Mesothelial cell of epicardium (in vitro differentiated cells): ENCODE measurements around the gene HOXD9. TPM values are rescaled to one million over a fixed set of nuclear protein-coding genes. Genes with fewer than 3 reads are reported as not detected.

ENCODE experiments used
- DNase-seq, 2 experiments: peaks; one replicate each; pipeline ENCODE4 v3.0.0; 2021; ENCODE audit warnings: low spot score in 2 of 2; ENCODE audit not compliant: unreplicated experiment in 2 of 2
- H3K27ac Mint-ChIP-seq: 2 replicates; pipeline ENCODE4 v1.8.0; 2021; ENCODE audit warnings: mixed read lengths
- H3K27me3 Mint-ChIP-seq: 2 replicates; pipeline ENCODE4 v1.8.0; 2021; ENCODE audit warnings: low read depth, mixed read lengths
- H3K36me3 Mint-ChIP-seq: 2 replicates; pipeline ENCODE4 v1.8.0; 2021; ENCODE audit warnings: mixed read lengths
- H3K4me1 Mint-ChIP-seq: 2 replicates; pipeline ENCODE4 v1.8.0; 2021; ENCODE audit warnings: mixed read lengths
- H3K4me3 Mint-ChIP-seq: 2 replicates; pipeline ENCODE4 v1.8.0; 2021; ENCODE audit warnings: mild to moderate bottlenecking, moderate library complexity, mixed read lengths
- H3K9me3 Mint-ChIP-seq: 2 replicates; pipeline ENCODE4 v1.8.0; 2021; ENCODE audit warnings: mixed read lengths
- total RNA-seq: library from RNA; stranded (reverse); gene quantifications from 3 replicates; pipeline ENCODE4 v1.2.1, GENCODE V29; 2021
- TF ChIP-seq, protein P1 (sequence below): fragments of 200-600 bp; sonication (generic); IDR thresholded peaks from one replicate; pipeline ENCODE4 v1.5.0; 2021; ENCODE audit warnings: antibody characterized with exemption; ENCODE audit not compliant: unreplicated experiment

Gene HOXD9
- total RNA-seq, 1 donor from 2014 or later, result 1.1 TPM

DNA sequence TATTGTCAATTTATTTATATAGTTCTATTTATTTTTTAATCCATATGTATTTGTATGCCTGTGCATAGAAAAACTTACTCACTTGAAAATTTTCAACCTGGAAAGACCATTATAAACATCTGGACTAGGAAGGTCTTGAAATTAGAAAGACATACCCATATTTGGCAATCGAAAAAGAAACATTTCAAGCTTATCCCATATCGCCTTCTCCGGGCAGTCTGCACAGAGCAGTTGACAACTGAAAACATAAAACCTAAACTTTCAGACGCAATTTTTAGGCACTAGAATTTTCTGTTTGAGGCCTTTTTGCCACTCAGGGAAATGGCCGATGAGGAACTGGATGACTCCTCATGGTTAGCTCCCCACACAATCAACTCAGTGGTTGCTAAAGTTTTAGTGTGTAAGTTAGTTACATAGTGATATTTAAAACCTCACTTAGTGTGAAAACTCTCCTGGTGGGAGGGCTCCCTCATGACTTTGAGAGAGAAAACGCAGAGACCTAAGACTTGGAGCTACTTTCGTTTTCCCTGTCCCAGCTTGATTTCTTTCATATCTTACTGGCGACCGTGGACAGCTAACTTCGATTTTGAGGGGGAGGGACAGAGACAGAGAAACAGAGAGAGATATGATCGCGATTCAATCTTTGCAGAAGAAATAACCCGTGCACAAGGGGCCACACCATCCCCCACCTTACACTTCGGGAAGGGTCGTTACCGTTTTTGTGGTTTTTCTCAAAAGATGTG is 26.1 kb upstream of the HOXD9 start:
- no peak overlapping the region for H3K27ac Mint-ChIP-seq
- DNase-seq, result no peak
- no peaks in the 10 kb centered on the region for H3K9me3 Mint-ChIP-seq
- H3K27me3 Mint-ChIP-seq, result peaks cover 93% of the 10 kb centered on the region
- peaks cover 13% of the 10 kb centered on the region for H3K4me1 Mint-ChIP-seq
- TF ChIP-seq, protein P1, sequence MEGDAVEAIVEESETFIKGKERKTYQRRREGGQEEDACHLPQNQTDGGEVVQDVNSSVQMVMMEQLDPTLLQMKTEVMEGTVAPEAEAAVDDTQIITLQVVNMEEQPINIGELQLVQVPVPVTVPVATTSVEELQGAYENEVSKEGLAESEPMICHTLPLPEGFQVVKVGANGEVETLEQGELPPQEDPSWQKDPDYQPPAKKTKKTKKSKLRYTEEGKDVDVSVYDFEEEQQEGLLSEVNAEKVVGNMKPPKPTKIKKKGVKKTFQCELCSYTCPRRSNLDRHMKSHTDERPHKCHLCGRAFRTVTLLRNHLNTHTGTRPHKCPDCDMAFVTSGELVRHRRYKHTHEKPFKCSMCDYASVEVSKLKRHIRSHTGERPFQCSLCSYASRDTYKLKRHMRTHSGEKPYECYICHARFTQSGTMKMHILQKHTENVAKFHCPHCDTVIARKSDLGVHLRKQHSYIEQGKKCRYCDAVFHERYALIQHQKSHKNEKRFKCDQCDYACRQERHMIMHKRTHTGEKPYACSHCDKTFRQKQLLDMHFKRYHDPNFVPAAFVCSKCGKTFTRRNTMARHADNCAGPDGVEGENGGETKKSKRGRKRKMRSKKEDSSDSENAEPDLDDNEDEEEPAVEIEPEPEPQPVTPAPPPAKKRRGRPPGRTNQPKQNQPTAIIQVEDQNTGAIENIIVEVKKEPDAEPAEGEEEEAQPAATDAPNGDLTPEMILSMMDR, result no peak
- peak overlapping the region; percentile 35 for H3K4me3 Mint-ChIP-seq
- no peaks in the 10 kb centered on the region for H3K36me3 Mint-ChIP-seq

DNA sequence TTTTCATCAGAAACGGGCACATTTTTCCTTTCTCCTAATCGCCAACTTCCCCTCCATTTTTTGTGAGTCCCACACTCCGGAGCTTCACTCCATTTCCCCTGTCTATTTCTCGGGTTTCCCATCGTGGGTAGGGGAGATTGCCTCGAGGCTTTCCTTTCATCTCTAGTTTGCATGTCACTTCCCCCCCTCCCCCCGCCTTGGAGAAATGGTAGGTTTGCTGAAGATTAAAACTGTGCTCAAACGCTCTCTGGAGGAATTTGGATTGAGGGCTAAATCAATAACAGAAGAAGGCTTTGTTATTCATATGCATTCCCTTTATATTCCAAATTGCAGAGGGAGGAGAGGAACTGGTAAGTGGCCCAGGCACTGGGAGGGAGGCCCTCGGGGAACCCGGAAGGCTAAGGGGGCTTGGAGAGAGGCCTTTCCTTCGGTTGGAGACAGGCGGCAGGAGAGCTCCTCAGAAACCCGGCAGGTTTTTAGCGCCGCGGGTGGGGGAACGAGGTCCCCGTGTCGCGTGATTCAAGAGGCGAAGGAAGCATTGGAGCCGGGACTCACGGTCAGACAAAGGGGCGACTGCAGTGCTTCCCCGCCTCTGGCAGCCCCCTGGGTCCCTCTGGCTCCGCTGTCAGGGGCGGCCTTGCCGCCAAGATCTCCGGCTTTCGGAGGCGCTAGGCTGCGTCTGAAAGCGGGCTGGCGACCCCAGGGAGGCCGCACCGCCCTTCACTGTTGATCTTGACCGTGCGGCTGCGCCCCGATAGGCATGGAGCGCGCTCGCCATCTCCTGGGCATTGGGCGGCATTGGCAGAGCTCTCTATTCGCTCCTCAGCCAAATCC is 25.3 kb upstream of the HOXD9 start:
- H3K9me3 Mint-ChIP-seq, result no peaks in the 10 kb centered on the region
- TF ChIP-seq, protein P1, result peak; percentile 54
- peak overlapping the region; percentile 35 for H3K4me3 Mint-ChIP-seq
- H3K27ac Mint-ChIP-seq, result no peak overlapping the region
- no peaks in the 10 kb centered on the region for H3K36me3 Mint-ChIP-seq
- peaks cover 8% of the 10 kb centered on the region for H3K4me1 Mint-ChIP-seq
- peaks cover 93% of the 10 kb centered on the region for H3K27me3 Mint-ChIP-seq
- peak in 1 of 2 experiments; percentile 75 for DNase-seq

DNA sequence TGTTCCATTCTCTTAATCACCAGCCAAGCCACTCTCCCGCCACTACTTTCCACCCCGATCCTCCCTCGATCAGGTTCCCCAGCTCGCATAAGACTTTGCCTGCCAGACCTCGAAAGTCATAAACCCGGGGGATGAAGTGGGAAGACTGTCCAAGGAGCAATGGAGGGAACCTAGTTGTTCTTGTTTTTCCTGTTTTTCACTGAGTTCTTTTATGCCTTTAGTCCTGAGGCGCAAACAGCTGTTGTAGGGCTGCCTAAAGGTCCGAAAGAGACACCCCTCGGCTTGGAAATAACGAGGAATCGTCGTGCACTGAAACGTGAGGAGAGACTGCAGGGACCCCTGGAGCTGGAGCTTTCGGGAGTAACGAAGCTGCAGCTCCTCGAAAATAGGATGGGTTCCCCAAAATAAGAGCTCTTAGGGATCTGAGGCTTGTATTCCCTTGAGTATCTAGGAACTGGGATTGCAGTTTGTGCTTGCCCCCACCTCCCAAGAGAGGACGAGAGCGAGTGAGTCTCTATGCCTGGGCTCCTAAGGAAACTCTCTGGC is 24.6 kb upstream of the HOXD9 start:
- no peak for DNase-seq
- TF ChIP-seq, protein P1, result no peak
- Mint-ChIP-seq H3K27ac (no peak overlapping the region), H3K4me1 (peaks cover 8% of the 10 kb centered on the region), H3K4me3 (peak overlapping the region; percentile 28), H3K27me3 (peaks cover 98% of the 10 kb centered on the region), H3K36me3 (no peaks in the 10 kb centered on the region), H3K9me3 (no peaks in the 10 kb centered on the region)

DNA sequence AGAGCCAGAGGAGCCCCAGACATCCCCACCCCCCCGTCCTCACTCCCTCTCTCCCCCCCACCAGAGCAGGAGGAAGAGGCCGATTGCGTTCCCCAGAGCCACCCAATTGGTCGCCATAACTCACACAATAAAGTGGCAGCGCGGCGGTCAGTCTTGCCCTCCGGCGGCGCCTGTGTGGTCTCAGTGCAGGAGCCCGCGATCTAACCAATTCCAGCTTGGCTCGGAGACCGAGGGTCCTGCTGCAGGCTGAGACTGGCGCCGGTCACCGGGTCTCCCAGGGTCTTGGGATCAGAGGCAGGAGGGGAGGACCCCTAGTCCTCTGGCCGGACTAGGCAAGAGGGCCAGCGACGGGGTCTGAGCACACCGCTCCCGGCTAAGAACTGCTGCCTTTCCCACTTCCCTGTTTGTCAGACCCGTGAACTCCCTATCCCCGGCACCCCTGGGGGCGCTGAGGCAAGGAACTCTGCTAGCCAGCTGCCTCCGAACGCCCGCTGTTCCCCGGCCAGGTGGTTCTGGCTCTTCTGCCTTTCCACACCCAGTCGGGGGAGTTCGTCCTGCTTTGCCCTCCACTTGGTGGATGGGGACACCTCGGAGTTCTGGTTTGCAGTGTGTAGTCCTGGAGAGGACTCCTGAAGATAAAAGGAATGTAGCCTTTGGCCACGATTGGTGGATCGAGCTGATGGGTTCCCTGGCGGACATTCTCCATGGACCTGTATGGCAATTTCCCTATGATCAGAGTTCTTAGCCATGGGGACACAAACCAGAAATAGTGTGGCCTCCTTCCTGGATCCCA is 24.0 kb upstream of the HOXD9 start:
- DNase-seq, result peak in 1 of 2 experiments; percentile 39
- H3K36me3 Mint-ChIP-seq, result no peaks in the 10 kb centered on the region
- H3K9me3 Mint-ChIP-seq, result no peaks in the 10 kb centered on the region
- TF ChIP-seq, protein P1, result no peak
- peaks cover 8% of the 10 kb centered on the region for H3K4me1 Mint-ChIP-seq
- H3K27me3 Mint-ChIP-seq, result peaks cover 99% of the 10 kb centered on the region
- H3K27ac Mint-ChIP-seq, result no peak overlapping the region
- peak overlapping the region; percentile 28 for H3K4me3 Mint-ChIP-seq

DNA sequence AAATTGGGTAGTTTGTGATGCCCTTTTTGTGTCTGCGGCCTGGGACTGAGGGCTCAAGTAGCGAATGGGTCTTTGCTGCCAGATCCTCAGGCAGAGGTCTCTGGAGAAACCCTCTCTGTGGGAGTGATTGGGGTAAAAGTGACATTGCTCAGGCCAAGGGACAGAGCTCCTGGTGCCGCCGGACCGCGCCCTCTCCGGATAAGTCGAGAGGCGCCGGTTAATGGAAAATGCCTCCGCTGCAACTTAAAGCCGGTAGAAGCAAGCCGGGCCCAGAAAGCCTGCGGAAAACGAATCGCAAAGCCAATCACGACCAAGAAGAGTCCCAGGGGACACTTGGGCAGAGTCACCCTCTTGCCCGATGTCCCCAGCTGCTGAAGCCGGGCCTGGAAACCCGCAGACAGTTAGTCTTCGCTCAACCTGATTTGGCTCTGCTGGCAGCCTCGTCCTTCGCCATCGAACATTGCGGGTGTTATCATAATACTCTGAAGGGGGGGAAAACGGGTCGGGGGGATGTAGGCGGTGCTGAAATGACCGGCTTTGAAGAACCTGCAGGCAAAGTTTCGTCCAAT is 23.3 kb upstream of the HOXD9 start:
- H3K4me1 Mint-ChIP-seq, result peaks cover 8% of the 10 kb centered on the region
- no peaks in the 10 kb centered on the region for H3K9me3 Mint-ChIP-seq
- no peak for DNase-seq
- H3K36me3 Mint-ChIP-seq, result no peaks in the 10 kb centered on the region
- H3K27me3 Mint-ChIP-seq, result peaks cover 99% of the 10 kb centered on the region
- TF ChIP-seq, protein P1, result no peak
- H3K4me3 Mint-ChIP-seq, result no peak overlapping the region
- no peak overlapping the region for H3K27ac Mint-ChIP-seq
